COR-L47 (cell line): ENCODE results near the gene RAPGEF4.
"Not testable (repeated sequence)": the region's sequence is repeated elsewhere in the genome, so short reads cannot be mapped to it uniquely, and the experiment has no call there.

Experiments used
- DNase-seq: peaks from one replicate; lab custom pipeline; 2025; lab: John Stamatoyannopoulos, UW

Gene RAPGEF4

DNA sequence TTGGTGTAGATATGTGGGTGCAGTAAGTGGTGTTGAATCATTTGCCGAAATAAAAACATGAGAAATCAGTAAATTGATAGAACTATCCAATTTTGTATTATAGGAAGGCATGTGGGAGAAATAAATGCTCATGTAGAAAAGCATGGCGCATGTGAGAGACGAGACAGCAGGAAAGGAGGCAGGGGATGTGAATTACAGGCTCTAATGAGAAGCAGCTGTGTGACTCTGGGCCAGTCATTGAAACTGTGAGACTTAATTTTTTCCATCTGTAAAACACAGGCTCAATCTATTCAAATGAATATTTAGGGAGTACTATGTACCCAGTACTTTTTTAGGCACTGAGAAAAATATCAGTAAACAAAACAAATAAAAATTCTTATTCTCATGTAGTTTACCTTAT lies 297.4 kb downstream of the RAPGEF4 start:
- DNase-seq = no peak

DNA sequence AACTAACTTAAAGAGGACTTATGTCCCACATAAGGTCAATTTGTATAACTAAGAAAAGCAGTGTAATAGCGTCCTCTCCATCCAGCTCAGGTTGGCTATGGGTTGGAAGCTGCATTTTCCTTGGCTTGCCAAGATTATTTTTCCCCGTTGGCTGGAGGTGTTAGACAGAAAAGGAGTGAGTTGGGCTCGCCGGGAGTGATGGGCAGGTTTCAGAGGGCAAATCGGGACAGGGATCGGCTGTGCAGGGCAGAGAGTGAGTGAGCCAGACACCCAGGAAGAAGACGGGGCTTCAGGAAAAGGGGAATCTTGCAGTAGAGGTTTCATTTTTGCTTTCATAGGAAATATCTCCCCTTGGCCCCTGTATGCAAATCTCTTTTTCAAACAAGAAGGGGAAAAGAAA lies 298.5 kb downstream of the RAPGEF4 start:
- DNase-seq = no peak

DNA sequence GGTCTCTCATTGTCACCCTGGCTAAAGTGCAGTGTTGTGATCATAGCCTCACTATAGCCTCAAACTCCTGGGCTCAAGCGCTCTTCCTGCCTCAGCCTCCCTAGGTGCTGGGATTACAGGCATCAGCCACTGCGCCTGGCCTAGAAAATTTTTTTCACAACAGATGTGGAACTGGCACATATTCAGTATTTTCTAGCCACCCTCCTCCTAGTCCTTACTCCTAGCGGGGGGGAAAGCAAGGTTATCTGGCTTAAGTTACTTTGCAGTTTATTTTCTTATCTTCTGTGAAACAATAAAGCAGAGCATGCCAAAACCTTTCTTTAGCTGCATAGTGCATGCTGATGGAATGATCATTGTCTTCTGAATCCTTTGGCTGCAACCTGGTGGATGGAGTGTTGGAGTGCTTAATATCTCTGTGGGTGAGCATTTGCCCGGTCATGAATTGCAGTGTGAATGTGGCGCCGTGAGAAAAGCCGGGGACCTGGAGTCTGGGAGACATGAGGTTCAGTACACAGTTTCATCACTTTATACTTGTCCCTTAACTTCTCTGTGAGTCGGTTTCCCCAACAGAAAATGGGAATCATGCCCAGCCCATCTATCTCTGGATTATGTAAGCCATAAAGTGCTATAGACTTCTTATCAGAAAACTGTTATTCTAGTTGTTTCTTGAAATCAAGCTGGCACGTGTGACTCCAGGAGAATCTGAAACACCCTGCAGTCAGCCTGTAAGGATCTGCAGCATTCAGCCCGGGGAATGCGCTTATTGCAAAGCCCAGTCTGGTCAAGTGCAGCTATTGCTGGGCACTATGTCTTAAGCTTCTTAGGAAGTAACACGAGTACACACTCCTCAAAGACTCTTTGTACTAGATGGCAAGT lies 301.8 kb downstream of the RAPGEF4 start:
- no peak for DNase-seq

DNA sequence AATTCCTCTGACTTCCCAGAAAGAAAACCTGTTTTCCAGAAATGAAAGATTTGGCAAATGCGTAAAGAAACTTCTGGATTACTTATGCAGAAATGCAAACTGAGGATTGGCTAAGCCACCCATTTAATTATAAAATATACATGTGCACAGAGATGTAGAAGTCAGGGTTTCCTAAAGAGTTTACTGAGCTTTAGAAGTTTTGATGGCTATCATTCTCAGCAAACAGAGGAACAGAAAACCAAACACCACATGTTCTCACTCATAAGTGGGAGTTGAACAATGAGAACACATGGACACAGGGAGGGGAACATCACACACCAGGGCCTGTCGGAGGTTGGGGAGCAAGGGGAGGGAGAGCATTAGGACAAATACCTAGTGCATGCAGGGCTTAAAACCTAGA lies 302.6 kb downstream of the RAPGEF4 start:
- not testable (repeated sequence) for DNase-seq

DNA sequence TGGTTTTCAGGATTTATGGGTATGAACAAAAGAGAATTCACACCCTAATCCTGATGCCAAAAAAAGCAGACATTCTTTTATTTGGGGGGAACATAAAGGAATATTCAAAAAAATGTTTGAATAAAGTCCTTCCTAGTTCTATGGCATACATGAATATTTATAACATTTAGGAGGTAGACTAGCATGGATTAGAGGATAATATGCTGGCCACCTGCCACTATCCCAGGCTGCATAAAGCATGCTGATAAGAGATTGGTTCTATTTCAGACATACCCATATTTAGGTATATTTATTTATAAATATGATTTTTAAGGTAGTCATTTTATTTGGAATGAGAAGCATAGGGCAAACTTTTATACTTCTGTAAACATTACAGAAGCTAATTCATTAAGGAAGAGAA lies 305.1 kb downstream of the RAPGEF4 start:
- DNase-seq = no peak

DNA sequence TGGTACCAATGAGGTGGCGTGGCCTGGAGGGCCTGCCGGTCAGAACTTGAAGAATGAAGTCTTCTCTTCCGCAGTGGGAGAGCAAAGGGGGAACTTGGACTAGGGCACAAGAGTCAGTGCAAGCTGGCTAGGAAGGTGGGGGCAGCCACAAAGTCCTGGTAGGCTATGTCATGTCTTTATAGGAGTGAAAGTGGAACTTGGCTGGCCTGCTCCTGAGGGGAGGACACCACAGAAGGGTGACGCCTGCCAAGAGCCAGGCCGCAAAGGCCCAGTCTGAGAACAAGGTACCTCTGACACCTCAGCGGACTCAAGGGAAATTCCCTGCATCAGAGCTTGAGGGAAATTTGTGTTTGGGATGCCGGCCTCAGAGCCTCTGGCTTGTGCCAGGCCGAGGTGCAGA lies 307.8 kb downstream of the RAPGEF4 start:
- no peak for DNase-seq

DNA sequence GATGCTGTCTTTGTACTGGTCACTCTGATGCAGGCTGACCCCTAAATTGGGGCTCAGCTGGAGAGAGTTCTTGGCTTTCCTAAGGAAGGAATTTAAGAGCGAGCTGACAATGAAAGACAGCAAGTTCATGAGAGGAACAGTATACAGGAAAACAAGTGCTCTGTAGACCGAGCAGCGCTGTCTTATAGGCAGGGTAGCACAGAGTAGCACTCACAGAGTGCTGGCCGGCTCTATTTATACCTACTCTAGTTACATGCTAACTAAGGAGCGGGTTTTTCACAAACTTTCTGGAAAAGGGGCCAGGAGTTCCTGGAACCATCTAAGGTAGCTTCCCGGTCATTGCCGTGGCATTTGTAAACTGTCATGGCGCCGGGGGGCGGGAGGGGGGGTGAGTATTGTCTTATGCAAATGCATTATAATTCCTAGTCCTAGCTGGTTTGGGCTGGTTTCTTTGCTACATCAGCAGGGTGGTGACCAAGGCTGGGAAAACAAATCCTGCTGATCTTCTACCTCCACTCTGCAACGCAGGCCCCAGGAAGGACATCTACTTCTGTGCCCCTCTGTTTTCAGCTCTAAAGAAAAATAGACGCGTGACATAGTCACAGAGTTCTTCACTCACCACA lies 308.4 kb downstream of the RAPGEF4 start:
- no peak for DNase-seq

DNA sequence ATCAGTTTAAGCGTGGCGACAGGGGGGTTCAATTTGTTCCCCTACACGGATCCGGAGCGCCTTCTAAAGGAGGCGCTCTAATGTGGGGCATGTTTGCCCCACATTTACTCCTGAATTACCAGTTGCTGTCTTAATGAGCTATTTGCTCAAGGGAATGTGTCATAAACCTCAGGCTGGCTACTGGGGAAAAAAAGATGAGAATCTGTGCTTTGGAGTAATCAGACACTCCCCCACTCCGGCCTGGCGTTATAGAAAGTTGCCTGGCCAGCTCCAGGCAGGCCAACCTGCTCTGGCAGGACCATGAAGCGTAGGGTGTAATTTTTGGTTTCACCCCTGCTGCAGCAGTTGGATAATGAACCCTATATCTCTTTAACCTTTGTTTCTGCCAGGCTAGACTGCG lies 309.0 kb downstream of the RAPGEF4 start:
- no peak for DNase-seq

DNA sequence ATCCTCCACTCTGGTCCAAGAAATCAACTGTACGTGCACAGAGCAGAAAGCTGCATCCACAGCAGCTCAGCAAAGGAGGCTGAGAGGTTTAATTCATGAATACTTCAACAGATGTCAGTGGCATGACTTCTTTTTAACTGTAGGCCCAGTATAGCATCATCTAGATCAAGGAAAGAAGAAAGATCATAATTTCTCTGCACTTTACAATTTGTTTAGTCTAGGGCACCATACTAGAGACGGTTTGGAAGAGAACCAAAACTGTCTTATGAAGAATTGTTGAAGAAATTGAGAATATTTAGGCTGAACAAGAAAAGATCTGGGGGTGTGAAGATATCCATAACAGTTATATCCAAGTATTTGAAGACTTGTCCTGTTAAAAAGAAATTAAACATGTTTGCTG lies 309.5 kb downstream of the RAPGEF4 start:
- no peak for DNase-seq

DNA sequence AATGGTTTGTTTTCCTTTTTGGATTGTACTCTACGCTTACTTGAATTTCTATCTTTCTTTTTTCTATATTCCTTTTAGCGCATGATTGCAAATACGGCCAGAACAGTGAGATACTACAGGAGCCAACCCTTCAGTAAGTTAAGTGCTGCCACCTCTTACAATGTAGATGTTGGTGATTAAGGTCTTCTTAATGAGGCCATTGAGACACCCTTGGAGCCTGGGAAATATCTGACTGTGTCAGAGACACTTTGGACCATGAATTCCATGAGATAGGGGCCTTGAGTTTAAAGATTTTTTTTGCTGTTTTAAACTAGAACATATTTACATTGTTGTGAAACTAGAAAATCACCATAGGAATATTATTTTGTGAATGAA lies 312.9 kb downstream of the RAPGEF4 start:
- DNase-seq = no peak

DNA sequence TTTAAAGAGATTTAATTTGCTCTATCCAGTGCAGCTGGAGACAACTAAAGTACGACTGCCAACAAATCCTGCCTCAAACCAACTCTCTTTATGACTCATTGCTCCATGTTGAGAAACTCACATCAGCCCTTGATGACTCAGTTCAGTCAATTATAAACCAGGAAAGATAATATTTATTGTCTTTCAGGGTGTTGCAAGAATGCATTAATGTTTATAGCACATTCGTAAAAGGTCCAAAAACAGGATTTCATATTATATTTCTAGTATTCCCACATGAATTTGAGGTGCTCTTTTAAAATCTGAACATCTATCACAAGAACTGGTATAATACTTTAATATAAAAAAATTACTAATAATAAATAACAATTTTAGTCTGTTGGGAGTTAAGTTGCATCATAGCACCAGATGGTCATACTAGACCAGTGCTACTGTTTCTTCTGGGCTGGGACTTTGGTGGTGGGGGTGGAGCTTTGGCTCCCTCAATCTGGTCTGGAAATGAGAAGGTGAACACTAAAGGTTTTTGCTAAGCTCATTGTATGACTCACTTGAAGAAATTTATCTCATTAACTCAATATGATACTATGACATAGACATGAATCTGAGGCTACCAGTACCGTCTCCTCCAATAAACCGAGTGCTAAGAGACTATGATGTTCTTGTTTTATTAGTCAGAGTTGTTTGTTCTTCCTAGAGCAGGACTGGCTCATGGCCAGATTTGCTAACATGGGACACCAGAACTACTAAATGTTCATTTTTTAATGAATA lies 313.4 kb downstream of the RAPGEF4 start:
- no peak for DNase-seq

DNA sequence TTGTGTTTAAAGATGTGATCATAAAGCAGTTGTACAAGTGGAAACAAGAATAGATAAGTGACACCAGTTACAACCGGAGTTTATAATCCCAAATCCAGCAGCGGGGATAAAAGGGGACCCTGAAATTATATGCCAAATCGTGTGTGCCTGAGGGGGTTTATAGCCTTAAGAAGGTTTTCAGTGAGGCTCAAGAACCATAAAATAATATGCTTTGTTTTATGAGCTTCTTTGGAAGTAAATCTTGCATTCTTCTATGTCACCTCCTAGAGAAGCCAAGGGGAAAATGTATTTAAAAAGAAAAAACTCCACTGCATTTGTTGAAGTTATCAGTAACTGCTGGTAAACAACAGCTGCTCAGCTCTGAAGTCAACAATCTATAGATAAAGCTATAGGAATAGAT lies 314.2 kb downstream of the RAPGEF4 start:
- DNase-seq = no peak

DNA sequence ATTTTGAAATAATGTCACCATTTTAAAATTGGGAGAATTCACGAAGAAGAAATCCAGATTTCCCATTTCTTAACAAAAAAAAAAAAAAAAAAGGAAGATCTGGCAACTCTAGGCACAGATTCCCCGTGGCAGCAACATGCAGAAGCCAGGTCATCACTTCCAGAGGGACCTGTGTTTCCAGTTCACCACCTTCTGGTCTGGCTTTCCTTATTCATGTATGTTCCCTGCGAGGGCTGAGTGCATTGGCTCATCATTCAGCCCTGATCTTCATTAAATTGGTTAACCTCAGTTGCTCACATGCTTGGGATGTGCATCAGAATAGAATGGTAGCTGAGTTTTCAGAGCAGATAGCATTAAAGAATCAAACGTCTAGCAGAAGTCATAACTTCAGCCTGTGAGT lies 315.0 kb downstream of the RAPGEF4 start:
- DNase-seq = no peak

DNA sequence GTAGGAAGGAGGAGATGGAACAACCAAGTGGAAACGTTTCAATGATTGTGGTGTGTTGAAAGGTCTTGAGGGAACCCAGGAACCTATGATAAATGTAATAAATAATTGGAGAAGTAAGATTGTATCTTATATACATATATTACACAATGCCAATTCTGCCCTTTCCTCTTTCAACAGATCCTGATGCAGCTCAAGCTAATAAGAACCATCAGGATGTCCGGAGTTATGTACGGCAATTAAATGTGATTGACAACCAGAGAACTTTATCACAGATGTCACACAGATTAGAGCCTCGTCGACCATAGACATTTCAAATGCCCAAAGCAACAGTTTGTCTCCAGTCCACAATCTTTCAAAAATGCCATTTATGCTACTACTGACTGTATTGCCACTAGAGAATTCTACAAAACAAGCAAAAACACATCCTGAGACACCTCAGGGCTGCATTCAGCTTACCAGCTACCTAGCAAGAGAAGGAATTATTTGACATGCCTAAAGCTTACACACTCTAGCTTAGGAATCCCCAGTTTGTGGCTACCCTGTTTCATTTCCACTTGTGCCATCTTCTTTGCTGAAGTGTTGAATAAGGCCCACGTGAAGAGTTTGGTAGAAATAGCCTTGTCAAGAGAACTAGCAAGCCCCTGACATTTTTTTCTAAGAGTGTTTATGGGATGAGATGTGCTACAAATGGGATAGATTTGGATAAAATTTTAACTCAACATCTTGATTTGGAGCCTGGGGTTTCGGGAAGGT lies 316.0 kb downstream of the RAPGEF4 start:
- no peak for DNase-seq

DNA sequence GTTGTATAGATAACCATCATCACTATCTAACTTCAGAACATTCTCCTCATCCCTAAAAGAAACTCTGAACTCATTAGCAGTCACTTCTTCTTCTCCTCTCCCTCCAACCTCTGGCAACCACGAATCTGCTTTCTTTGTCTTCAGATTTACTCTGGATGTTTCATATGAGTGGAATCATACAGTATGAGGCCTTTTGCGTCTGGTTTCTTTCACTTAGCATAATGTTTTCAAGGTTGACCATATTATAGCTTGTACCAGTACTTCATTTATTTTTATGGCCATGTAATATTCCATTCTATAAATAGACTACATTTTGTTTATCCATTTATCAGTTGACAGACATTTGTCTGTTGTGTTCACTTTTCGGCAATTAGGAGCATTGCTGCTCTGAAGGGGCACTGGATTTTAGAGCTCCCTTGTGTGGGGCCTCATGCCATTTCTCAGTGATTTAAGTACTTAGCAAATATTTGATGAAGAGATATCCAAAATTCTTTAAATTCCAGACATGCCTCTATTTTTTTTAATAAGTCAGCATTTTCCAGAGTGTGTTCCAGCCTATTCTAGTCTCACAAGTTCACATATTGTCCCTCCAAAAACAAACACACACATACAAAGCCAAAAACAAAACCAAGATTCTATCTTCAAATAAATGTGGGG lies 317.5 kb downstream of the RAPGEF4 start:
- no peak for DNase-seq

DNA sequence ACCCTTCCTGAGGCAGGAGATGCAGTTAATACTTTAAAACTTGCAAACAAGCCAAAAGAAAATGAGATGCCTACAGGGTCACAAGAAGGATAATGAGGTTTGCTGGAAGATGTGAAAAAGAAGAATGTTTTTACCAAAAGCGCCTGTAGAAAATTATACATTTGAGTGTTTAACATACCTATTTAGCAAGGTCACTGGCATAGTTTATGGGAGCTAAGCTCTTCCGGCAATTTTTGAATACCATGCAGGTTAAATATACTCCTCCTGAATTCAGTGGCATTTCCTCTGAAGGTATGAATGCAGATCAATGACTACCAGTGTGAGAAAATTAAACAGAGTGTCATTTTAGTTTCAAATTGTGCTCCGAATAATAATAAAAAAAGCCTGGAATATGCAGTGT lies 318.8 kb downstream of the RAPGEF4 start:
- no peak for DNase-seq

DNA sequence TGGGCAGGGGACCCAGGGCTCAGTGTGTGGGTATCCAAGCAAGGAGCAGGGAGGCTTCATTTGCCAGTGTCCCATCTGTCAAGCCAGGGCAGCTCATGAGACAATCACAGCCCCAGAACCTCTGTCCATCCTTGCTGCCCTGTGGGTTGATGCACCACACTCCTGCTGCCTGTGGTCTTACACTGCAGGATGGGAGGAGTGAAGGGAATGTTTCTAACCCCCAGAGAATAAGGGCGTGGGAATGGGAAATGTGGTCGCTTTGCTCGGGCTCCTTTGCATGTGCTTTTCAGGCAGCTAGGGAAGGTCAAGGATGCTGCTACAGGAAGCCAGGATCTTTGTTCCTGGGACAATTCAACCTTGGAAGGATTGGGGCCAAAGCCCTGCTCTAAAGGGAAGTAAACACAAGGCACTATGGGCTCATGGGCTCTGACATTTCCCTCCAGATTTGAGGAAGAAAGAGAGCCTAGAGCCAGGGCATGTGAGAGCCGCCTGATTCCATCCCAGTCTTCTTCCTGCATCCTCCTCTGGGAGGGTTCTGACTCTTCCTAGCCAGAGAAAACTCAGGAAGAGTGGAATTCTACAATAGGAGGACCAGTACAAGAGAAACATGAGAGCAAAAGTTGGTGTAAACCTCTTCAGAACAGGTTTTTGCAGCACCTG lies 321.2 kb downstream of the RAPGEF4 start:
- no peak for DNase-seq

DNA sequence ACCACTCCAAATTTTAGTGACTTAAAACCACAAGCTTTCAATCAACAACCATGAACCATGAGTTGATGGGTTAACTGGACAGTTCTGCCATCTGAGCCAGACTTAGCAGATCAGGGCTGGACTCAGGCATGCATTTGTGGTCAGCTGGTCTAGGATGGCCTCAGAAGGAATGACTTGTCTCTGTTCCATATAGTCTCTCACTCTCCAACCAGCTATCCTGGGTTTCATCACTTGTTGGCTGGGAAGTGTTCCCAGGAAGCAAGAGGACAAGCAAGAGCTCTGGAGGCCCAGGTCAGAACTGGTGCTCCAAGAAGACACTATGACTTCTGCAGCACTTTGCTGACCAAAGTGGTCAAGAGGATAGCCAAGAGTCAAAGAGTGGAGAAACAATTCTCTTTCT lies 322.5 kb downstream of the RAPGEF4 start:
- no peak for DNase-seq

DNA sequence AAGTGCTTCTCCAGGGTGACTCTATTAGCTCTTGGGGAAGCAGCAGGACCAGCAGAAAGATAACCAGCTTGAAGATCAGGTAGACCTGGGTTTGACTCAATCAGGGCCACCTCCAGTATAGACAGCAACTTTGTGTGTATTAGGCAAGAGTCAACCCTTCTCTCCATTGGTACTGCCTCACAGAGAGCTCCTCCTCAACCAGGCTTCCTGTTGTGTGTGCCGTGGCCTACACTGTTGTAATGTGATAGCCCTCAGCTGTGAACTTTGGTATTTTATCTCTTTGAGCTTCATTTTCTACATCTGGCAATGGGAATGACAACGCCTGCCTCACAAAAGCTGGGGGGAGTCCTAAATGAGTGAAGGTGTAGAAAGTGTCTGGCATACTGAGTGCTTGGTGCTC lies 323.0 kb downstream of the RAPGEF4 start:
- DNase-seq = no peak

DNA sequence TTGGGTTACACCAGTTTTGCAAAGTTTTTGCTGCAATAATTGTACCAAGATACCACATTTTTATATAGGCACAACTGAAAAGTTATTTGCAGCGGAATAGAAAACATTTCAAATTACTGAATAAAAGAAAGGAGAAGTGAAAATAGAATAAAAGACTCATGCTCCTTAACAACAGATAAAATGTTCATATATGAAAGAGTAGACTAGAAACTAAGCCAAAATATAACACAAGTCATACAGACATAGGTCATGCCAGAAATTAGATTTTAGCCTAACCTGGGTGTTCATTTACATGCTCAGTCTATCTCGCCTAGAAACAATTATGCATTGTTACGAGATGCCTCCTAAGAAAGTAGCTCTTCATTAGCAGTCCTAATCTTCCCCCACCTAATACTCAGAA lies 323.6 kb downstream of the RAPGEF4 start:
- no peak for DNase-seq

DNA sequence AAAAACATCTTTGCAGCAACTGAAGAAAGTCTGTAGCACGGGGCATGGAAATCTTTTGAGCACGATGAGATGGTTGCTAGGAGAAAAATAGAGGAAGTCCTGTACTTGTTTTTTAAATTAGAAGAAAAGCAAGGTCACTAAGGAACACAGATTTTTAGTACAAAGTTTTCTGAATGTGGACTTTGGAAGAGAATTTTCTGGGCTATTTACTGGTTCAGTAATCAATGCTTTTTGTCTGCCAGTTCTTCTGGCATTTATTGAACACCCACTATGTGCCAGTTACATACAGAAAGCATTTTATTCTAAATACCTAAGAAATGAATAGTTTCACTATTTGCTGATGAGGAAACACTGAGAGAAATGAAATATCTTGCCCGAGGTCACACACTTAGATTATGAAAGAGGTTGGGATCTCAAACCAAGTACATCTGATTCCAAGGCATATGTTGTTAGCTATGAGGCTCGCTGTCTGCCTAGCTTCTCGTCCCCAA lies 324.4 kb downstream of the RAPGEF4 start:
- DNase-seq = no peak
